Measurements from ENCODE around the gene RBM28.

DNA sequence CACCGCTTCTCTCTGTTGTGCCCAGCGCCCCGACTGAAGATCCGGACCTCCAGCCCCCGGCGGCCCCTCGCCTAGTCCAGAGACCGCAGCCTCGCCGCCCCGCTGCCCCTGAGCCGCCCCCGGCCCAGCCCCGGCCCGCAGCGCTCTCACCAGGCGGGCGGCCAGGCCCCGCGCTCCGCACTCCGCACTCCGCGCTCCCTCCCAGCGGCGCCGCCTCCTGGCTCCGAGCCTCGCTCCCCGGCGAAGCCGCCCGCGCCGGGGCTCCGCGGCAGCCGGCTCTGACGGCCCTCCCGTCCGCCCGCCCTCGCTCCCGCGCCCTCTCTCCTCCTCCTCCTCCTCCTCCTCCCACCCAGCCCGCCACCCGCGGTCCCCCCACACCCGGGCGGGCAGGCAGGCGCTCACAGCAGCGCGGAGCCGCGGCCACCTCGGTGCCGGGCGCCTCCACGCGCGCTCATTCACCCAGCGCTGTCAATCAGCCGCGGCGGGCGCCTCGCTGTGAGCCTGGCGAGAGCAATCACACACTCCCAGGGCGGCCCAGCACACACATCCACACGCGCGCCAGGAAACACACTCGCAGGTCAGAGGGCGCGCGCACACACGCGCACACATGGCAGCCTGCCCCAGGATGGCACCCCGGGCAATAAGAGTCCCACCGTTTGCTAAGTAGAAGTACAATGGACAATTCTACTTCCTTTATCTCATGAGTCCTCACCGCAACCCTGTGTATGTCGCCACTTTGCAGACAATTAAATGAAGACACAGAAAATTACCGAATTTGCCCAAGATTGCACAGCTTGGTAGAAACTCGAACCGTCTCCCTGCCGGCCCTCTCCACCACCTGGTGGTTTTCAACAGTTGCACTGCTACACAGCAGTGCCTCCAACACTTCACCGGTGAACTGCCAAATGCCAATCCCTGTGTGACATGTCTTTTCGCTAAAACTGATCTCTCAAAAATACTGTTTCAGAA, 18.0 kb upstream of the RBM28 start, which contains the start of gene PRRT4:
- TF ChIP-seq, protein P1, sequence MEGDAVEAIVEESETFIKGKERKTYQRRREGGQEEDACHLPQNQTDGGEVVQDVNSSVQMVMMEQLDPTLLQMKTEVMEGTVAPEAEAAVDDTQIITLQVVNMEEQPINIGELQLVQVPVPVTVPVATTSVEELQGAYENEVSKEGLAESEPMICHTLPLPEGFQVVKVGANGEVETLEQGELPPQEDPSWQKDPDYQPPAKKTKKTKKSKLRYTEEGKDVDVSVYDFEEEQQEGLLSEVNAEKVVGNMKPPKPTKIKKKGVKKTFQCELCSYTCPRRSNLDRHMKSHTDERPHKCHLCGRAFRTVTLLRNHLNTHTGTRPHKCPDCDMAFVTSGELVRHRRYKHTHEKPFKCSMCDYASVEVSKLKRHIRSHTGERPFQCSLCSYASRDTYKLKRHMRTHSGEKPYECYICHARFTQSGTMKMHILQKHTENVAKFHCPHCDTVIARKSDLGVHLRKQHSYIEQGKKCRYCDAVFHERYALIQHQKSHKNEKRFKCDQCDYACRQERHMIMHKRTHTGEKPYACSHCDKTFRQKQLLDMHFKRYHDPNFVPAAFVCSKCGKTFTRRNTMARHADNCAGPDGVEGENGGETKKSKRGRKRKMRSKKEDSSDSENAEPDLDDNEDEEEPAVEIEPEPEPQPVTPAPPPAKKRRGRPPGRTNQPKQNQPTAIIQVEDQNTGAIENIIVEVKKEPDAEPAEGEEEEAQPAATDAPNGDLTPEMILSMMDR (IDR thresholded peaks at IDR 0.05; ENCODE audit: borderline replicate concordance, extremely low read depth, low read length, poor library complexity, severe bottlenecking): peak; percentile 30
- TF ChIP-seq EZH2 (IDR thresholded peaks at IDR 0.05; ENCODE audit: borderline replicate concordance, low read depth, low read length, severe bottlenecking): no peak

All from DND-41 (cell line).